SK-N-DZ (cell line): ENCODE results near the gene FAM83D.
"Not testable (repeated sequence)": the region's sequence is repeated elsewhere in the genome, so short reads cannot be mapped to it uniquely, and the experiment has no call there.

Experiments used
- DNase-seq: peaks from one replicate; pipeline ENCODE4 v3.0.0-alpha.2; 2015; ENCODE audit warnings: low spot score

The FAM83D gene

GRCh38 chr20:38965264-38965663 lies 39.0 kb downstream of the FAM83D start:
- no peak for DNase-seq

DNA sequence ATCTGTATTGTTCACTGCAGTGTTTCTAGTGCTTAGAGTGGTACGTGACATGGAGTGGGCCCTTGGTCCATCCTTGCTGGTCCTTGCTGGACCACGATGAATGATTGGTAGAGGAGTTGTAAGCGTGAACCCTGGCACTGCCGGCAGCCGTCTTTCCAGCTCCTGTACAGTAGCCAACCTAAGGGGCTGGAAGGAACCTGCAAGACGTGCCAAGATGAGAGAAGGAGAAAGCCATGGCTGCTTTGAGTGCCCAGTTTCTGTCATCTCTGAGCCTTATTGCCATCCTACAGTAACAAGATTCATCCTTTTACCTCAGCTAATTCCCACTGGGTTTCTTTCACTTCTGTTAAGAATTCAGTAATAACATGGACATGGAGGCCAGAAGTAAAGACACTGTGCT lies 41.9 kb downstream of the FAM83D start:
- DNase-seq = no peak

DNA sequence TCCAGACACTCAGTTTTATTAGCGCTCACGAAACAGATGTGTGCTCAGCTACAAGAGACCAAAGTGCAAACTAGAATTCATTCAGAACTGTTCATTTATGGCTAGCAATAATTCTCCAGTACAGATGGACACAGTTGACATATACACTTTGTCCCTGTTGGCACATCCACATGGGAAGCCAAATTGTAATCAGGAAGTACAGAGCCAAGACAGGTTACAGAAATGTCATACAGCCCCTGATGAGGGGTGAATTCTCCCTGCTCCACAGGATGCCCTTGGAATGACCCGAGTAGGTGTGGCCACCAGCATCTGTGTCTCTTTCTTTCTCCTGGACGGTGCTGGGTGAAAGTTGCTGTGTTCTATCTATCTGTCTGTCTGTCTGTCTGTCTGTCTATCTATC lies 43.5 kb downstream of the FAM83D start:
- no peak for DNase-seq

- DNase-seq = no peak
Observed at GRCh38 chr20:38970302-38970701, 44.1 kb downstream of the FAM83D start.

- DNase-seq = no peak
Observed at GRCh38 chr20:38973107-38973506, 46.9 kb downstream of the FAM83D start.

DNA sequence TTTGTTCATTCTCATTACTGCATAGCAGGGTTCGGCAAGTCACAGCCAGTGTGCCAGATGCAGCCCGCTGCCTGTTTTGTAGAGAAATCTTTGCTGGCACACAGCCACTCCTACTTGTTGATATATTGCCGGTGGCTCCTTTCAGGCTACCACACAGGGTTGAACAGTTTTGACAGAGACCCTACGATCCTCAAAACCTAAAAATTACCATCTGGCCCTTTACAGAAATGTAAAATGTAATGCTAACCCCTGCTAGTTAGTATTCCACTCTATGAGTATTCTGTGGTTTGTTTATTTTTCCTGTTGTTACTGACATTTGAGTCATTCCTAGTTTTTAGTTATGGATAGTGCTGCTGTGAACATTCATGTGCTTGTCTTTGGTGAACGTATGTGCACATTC lies 47.4 kb downstream of the FAM83D start:
- DNase-seq = no peak

- DNase-seq = no peak
Observed at GRCh38 chr20:38975539-38976120, 49.4 kb downstream of the FAM83D start.

DNA sequence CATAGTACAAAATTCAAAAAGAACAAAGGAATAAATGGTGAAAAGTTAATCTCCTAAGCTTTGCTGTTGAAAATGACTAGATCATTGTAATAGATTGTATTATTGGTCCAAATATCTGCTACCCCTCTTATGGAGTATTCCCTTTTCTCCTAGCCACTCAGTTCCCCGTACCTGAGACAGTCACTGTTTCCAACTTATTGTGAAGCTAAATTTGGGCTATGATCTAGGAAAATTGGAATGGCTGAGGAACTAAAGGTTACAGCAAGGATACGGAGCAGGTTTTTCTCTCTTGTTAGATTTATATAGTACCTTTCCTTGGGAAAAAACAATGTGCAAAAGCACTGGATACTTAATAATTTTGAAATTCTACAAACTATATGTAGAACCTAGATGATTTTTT lies 53.2 kb downstream of the FAM83D start:
- no peak for DNase-seq

- DNase-seq = no peak
Observed at GRCh38 chr20:38979842-38980241, 53.6 kb downstream of the FAM83D start.

GRCh38 chr20:38982291-38982690 lies 56.1 kb downstream of the FAM83D start:
- no peak for DNase-seq

GRCh38 chr20:38985060-38985459 lies 58.8 kb downstream of the FAM83D start:
- no peak for DNase-seq

DNA sequence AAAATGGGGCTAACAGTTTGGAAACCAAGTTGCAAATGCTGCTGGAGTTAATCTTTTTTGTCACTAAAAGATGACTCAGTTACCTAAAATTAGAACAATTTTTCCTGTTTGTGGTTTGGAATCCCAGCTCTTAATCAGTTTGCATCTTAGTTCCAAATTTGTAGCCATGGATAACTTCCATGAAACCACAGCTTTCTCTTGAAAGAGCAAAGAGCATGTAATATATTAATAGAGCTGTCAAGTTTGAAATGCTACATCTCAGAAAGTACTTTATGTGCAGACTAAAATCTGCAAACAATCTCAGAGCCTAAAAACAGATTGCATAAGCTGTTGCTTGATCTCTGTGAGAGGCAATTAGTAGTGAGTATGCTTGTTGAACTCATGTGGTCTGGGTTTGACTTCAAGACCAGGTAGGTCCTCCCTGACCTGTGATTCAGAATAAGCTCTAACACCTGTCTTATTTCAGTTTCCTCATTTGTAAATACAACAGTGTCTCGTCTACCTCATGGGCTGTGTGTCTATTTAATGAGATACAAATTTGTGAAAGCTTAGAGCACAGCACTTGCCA lies 59.5 kb downstream of the FAM83D start:
- no peak for DNase-seq

DNA sequence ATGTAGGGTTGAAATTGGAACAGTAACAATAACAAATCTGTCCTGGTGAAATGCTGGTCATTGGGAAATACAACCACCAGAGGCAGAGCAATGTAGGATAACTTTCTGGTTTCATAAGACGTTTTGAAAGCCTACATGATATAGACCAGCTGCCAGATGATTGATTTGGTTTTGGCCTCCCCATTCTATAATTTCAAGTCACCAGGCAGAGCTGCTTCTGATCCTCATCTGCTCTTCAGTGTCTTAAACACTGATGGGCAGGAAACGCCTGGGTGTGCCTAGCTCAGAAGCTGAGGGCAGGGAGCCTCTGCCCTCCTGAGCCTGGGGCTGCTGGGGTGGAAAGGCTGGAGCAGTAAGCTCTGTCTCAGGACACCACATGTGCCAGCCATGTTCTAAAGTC lies 60.4 kb downstream of the FAM83D start:
- DNase-seq = peak; percentile 25

- DNase-seq = no peak
Observed at GRCh38 chr20:38987777-38988176, 61.6 kb downstream of the FAM83D start.

- no peak for DNase-seq
Observed at GRCh38 chr20:38990728-38991127, 64.5 kb downstream of the FAM83D start.

DNA sequence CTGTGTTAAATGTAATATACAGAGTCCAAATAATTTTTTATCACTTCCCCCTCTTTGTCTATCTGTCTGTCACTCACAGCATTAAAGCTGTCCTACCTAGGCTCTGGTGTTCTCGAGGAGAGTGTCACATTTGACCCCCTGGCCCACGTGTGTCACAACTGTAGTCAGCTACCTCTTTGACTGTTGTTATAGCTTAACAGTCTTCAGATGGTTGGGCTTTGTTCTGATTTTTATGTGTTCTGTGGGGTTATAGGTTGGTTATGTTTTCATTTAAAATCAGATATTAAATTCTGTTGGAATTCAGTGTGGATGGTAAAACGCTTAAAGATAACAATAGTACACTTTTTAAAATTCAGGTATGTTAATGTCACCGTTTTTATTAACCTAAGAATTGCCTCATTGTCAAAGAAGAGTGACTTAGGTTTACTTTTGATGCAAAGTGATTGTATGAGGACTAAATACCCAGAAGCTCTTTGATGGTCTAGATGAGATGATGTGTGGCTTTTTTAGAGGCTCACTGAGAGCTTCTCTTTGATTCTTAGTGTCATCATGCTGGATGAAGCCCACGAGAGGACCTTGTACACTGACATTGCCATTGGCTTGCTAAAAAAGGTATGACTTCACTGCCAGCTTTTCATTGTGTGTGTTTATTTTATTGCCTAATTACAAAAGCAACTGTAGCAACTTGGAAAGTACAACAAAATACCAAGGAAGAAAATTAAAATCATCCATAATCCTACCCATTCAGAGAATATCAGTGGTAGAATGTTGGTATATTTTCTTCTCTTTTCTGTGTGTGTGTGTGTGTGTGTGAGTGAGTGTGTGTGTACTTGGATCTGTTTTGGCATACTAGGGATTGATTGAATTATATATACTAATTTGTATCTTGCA lies 65.8 kb downstream of the FAM83D start:
- DNase-seq = no peak

DNA sequence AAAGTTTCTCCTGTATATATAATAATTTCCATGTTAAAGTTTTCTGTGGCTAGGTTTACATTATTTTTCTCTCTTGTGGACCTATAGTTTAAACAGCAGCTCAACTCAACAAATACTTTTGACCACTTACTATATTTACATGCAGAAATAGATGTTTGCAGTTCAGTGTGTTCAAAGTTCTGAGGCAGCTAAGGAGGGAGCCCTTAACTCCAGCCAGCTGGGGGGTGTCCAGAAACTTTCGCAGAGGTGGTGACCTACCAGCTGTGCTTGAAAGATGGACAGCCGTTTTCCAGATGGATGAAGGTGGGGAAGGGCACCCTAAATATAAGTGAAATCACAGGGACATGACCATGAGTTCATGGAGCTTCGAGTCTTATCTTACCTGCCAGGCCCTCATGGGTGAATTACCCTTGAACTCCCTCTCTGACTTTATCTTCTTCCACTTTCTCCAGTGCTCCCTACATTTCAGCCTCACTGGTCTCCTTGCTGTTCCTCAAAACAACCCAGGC lies 69.4 kb downstream of the FAM83D start:
- DNase-seq = no peak

GRCh38 chr20:38996866-38997265 lies 70.6 kb downstream of the FAM83D start:
- DNase-seq = not testable (repeated sequence)

GRCh38 chr20:38997622-38998021 lies 71.4 kb downstream of the FAM83D start:
- no peak for DNase-seq

- no peak for DNase-seq
Observed at GRCh38 chr20:38999217-38999616, 73.0 kb downstream of the FAM83D start.

- DNase-seq = no peak
Observed at GRCh38 chr20:38999965-39000910, 74.0 kb downstream of the FAM83D start.
